HG03139 (cell line): ENCODE results near the gene ZNF358.

Experiments
- ATAC-seq: cut with Tn5 transposase; IDR thresholded peaks from one replicate; pipeline ENCODE4 v1.9.1; 2021; ENCODE audit not compliant: unreplicated experiment

ZNF358 gene

DNA sequence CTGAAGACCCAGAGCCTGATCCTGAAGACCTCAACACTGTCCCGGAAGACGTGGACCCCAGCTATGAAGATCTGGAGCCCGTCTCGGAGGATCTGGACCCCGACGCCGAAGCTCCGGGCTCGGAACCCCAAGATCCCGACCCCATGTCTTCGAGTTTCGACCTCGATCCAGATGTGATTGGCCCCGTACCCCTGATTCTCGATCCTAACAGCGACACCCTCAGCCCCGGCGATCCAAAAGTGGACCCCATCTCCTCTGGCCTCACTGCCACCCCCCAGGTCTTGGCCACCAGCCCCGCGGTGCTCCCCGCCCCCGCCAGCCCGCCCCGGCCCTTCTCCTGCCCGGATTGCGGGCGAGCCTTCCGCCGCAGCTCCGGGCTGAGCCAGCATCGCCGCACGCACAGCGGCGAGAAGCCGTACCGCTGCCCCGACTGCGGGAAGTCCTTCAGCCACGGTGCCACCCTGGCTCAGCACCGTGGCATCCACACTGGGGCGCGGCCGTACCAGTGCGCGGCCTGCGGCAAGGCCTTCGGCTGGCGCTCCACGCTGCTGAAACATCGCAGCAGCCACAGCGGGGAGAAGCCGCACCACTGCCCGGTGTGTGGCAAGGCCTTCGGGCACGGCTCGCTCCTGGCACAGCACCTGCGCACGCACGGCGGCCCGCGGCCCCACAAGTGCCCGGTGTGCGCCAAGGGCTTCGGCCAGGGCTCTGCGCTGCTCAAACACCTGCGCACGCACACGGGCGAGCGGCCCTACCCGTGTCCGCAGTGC, 3.6 kb downstream of the ZNF358 start:
- no peak for ATAC-seq

DNA sequence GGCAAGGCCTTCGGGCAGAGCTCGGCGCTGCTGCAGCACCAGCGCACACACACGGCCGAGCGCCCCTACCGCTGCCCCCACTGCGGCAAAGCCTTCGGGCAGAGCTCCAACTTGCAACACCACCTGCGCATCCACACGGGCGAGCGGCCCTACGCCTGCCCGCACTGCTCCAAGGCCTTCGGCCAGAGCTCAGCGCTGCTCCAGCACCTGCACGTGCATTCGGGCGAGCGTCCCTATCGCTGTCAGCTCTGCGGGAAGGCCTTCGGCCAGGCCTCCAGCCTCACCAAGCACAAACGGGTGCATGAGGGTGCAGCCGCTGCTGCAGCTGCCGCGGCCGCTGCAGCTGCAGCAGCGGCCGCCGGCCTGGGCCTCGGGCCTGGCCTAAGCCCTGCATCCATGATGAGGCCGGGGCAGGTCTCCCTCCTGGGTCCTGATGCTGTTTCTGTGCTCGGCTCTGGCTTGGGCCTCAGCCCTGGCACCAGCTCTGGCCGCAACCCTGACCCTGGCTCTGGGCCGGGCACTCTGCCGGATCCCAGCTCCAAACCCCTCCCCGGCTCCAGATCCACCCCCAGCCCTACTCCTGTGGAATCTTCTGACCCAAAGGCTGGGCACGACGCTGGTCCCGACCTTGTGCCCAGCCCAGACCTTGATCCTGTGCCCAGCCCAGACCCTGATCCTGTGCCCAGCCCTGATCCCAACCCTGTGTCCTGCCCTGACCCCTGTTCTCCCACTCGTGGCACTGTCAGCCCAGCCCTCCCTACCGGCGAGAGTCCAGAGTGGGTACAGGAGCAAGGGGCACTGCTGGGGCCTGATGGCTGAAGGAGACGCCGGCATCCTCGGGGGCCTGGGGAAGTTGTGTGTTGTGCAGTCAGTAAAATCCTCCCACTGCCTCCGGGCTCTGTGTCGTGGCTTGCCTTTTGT, 4.5 kb downstream of the ZNF358 start:
- no peak for ATAC-seq

DNA sequence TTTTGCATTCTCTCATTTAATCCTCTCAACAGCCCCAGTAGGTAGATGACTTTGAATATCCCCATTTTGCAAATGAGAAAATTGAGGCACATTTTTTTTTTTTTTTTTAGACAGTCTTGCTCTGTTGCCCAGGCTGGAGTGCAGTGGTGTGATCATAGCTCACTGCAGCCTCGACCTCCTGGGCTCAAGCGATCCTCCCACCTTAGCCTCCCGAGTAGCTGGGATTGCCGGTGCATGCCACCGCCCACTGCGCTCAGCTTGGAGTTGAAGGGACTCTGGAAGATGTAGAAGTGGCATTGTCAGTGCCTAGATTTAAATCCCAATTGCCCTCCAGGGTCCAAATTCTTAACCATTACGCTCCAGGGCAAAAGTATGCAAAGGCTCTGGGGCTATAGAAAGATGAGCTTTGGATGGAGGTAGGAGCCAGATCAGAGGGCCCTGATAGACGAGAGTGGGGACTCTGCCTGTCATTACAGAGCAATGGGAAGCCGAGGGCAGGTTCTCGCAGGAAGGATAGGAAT, 5.7 kb downstream of the ZNF358 start:
- ATAC-seq, result no peak

DNA sequence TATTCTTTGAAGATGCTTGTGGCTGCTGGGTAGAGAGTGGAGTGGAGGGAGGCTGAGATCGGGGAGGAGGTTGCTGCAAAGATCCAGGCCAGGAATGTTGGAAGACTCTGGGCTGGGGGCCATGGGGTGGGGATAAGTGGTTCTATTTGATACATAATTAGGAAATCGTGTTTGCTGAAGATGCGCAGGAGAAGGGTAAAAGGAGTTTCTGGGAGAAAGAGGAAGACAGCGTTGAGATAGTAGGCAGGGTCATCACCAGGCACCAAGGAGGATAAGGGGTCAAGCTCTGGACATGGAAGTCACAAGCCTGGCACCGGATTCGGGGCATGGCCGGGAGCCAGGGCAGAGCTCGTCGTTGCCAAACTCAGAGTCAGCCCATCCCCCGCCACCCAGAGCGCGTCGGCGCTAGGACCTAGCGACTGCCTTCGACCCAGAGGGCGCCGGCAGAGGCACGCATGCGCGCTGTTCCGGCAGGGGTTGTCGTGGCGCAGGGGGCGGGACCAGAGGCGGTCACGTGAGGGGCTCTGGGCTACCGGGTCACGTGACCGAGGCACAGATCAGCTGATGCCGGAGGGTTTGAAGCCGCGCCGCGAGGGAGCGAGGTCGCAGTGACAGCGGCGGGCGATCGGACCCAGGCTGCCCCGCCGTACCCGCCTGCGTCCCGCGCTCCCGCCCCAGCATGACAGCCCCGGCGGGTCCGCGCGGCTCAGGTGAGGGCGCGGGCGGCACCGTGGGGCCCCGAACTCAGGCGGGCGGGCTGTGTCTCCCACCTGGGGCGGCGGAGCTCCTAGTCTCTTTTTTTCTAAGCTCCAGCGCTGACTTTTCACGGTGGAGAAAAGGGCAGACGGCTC, 6.4 kb downstream of the ZNF358 start, which contains the start of gene MCOLN1:
TSS of gene MCOLN1 (plus strand) at position 553 of the 851 bp plus-strand sequence. CDS start at position 680, 127 bp downstream.
- peak; percentile 83 for ATAC-seq

DNA sequence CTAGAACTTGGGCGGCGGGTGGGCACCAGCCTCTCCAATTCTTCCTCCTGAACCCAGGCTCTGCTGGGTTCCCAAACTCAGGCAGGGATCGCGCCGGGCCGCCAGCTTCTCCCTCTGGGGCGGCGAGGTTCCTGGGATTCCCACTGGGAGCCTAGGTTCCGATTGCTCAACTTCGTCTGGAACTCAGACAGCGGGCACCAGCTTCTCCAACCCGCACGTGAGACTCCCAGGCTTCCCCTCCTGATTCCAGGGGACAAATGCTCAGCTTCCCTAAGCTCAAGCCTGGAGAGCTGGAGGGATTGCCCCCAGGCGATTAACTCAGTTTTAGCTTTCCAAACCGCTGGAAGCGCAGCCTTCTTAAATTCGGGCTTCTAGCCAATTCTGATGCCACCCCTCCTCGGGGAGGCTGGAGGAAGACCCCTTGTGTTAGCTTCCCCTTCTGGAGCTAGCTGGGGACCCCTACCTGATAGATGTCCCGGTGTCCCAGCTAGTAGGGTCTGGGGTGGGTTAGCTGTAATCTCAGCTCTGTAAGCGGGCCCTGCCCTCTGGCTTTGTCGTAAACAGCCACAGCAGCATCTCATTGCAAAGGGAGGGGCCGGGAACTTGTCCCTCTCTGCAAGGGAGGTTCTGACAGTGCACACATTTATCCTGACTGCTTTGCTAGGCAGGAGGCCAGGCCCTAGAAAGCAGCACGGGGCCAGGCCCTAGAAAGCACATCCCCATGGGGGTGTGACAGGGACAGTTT, 7.2 kb downstream of the ZNF358 start:
- no peak for ATAC-seq

DNA sequence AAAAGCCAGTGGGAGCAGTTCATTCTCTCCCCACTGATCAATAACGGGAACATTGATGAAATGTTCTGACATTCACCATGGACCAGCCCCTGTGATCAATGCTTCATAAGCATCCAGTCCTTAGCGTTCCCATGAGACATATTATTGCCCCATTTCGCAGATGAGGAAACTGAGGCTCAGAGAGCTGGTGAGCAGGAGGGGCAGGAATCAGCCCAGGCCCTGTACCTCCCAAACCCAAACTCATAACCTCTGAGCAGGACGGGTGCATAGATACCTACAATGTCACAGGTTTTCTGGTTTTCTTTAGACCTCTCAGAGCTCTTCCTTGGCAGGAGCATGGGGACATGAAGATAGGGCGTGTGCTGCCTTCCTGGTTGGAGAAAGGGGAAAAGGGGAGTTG, 8.6 kb downstream of the ZNF358 start:
- no peak for ATAC-seq

DNA sequence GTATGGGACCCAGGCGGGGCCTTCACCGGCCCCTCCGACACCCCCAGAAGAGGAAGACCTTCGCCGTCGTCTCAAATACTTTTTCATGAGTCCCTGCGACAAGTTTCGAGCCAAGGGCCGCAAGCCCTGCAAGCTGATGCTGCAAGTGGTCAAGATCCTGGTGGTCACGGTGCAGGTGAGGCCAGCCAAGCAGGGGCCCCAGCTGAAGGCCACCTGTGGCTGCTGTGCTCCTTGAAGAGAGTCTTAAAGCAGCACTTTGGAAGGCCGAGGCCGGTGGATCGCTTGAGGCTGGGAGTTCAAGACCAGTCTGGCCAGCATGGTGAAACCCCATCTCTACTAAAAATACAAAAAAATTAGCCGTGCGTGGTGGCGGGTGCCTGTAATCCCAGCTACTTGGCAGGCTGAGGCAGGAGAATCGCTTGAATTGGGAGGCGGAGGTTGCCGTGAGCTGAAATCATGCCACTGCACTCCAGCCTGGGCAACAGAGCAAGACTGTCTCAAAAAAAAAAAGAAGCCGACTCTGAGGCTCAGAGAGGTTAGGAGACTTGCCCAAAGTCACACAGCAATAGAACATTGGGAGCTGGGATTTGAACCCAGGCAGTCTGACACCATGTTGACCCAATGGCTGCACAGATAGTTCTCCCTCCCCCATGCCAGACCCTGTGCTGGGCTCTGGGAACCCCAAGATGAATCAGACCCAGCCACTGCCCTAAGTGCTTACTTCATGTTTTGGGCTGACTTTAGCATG, 9.3 kb downstream of the ZNF358 start:
- ATAC-seq, result no peak

DNA sequence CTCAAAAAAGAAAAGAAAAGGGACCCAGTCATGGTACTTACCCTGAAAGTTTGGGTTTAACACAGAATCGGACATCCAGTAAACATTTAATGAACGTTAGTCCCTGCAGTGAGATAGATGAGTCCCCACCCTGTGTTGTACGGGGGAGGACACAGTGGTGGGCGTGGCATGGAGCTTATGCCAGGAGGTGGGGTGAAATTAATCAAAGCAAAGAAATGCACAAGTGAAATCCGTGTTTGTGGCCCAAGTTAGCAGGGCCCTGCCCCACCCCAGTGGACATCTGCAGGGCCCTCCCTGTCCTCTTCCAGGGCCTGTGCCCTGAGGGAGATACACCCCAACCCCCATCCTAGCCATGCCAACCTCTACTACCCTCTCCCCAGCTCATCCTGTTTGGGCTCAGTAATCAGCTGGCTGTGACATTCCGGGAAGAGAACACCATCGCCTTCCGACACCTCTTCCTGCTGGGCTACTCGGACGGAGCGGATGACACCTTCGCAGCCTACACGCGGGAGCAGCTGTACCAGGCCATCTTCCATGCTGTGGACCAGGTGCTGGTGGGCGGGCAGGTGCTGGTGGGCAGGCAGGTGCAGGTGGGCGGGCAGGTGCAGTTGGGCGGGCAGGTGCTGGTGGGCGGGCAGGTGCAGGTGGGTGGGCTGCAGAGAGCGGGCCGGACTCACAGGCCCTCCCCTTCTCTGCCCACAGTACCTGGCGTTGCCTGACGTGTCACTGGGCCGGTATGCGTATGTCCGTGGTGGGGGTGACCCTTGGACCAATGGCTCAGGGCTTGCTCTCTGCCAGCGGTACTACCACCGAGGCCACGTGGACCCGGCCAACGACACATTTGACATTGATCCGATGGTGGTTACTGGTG, 10.4 kb downstream of the ZNF358 start:
- no peak for ATAC-seq

DNA sequence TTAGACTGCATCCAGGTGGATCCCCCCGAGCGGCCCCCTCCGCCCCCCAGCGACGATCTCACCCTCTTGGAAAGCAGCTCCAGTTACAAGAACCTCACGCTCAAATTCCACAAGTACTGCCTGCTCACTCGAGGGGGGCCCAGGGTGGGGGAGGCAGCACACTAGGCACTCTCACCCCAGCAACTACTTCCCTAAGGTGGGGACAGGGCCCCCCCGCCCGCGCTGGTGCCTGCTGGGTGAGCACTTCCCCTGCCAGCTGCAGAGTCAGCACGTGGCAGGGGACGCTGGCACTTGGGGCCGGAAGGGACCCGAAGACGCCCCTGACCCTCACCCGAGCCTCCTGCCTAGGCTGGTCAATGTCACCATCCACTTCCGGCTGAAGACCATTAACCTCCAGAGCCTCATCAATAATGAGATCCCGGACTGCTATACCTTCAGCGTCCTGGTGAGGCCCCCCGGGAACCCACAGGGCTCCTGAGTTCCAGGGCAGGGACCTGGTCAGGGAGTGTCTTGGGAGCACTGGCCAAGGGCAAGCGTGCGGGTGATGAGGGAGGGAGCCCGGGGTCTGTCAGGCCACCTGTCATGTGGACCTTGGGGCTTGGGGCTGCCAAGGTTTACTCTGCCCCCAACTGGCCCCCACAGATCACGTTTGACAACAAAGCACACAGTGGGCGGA, 11.8 kb downstream of the ZNF358 start:
- no peak for ATAC-seq

DNA sequence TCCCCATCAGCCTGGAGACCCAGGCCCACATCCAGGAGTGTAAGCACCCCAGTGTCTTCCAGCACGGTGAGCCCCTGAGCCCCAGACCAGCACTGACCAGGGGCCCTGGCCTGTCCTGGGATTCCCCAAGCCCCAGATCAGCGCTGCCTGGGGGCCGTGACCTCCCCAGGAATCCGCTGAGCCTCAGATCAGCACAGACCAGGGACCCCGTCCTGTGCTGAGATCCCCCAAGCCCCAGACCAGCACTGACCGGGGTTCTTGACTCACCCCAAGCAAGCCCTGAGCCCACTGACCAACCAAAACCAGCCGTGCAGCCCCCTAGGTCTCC, 12.3 kb downstream of the ZNF358 start:
- ATAC-seq, result no peak

DNA sequence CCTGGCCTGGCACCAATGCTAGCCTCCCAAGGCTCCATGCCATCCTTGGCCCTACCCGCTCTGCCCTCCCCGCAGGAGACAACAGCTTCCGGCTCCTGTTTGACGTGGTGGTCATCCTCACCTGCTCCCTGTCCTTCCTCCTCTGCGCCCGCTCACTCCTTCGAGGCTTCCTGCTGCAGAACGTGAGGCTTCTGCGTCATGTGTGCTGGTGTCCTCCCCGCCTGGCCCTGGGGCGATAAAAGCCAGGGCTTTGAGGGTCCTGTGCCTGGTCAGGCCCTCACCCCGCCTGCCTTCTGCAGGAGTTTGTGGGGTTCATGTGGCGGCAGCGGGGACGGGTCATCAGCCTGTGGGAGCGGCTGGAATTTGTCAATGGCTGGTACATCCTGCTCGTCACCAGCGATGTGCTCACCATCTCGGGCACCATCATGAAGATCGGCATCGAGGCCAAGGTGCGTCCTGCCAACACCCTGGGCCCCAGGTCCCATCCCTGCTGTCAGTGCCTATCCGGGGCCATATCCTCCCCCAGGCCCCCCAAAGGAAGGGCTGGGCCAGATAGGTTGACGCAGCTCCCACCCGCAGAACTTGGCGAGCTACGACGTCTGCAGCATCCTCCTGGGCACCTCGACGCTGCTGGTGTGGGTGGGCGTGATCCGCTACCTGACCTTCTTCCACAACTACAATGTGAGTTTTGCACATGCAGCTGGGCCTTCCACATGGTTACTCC, 12.8 kb downstream of the ZNF358 start:
- ATAC-seq, result no peak

DNA sequence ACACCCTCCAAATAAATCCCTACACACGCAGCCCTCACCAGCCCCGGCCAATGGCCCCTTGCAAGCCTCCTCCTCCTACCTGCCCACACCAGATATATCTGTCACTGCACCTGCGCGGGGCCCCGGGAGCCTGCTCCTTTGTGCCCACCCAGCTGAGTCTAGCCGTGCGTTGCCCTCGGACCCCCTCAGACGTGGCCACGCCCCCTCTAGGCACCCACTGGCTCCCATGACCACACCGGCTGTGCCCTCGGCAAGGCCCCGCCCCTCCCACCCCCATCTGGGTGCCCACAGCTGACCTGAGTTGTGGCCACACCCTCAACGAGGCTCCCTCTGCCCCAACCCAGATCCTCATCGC, 13.3 kb downstream of the ZNF358 start:
- ATAC-seq, result no peak

DNA sequence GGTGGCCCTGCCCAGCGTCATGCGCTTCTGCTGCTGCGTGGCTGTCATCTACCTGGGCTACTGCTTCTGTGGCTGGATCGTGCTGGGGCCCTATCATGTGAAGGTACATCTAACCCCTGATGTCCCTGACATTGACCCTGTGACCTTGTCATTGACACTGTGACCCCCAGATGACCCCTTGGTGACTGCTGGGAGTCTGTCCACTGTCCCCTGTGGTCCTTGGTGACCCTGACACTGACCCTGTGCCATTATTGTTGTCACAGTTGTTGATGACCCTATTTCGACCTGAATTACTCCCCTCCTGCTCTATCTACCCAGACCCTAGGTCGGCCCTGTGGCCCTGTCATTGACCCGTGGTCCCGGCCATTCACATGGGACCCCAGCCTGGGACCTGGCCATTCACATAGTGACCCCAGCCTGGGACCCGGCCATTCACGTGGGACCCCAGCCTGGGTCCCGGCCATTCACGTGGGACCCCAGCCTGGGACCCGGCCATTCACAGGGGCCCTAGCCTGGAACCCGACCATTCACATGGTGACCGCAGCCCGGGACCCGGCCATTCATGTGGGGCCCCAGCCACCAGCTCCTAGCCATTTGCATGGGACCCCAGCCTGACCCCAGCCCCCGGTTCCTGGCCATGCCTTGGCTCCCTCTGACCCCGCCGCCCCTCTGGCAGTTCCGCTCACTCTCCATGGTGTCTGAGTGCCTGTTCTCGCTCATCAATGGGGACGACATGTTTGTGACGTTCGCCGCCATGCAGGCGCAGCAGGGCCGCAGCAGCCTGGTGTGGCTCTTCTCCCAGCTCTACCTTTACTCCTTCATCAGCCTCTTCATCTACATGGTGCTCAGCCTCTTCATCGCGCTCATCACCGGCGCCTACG, 13.9 kb downstream of the ZNF358 start:
- ATAC-seq, result no peak

DNA sequence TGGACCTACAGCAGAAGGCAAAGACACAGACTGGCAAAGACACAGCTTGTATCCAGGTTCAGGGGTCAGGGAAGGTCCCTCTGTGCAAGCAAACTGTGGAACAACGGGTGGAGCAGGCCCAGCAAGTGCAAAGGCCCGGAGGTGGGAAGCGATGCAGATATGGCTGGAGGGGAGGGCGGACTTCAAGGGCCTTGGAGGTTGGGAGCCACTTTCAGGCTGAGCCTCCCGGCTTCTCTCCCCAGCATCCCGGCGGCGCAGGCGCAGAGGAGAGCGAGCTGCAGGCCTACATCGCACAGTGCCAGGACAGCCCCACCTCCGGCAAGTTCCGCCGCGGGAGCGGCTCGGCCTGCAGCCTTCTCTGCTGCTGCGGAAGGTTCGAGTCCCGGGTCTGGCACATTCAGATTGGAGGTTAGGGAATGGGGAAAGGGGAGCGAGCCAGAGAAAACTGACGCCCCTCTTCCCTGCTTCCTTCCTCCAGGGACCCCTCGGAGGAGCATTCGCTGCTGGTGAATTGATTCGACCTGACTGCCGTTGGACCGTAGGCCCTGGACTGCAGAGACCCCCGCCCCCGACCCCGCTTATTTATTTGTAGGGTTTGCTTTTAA, 17.5 kb downstream of the ZNF358 start:
- no peak for ATAC-seq

DNA sequence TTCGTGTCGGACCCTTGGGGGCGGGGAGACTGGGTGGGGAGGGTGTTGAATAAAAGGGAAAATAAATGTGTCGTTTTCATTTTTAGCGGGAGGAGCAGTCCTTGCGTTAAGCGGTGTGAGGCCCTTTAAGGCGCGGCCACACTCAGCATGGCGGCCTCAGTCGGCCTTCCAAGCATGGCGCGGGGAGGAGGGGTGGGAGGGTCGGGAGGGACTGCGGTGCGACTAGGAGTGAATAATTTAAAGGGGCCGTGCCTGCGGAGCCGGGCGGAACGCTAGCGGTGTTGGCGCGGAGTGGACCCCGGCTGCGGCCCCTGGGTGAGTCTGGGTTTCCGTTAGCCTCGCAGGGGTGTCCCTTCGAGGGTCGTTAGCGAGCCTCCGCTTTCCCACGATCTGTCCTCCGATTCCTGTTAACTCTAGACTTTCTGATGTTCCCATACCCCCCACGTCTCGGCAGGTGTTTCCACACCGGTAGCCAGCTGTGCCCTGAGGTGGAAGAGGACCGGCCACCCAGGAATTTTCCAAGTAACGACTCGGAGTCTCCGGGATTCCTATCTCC, 18.1 kb downstream of the ZNF358 start:
- no peak for ATAC-seq

DNA sequence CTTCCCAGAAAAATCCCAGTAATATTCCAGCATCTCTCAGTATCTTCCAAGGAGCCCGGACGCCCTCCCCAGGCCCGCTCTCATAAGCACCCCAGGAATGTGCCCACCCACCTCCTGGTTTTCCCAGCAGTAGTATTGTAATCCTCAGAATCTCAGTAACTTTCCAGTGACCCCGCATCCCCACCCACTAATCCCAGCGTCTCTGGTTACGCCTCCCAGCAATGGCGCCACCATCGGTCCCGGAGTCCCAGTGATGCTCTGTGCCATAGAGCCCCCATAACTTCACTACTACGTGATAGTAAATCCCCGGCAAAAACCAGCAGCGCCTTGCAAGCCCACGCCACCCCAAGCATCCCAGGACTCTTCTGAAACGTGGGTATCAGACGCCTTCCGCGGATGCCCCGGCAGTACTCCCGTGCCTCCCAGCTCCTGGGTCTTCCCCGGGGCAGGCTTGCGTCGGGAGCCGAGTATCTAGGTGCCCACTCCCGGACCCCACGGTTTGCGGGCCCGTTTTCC, 18.7 kb downstream of the ZNF358 start:
- ATAC-seq, result peak; percentile 14
